ENCODE data around the gene PSMB5. TPM values are rescaled to one million over a fixed set of nuclear protein-coding genes. Genes with fewer than 3 reads are reported as not detected.

PSMB5 gene
- total RNA-seq, 6 experiments from 2014 or later: 51.2 to 93.5 (median 59.1) TPM

GRCh38 chr14:23000860-23001259 is 33.8 kb downstream of the PSMB5 start:
- intact Hi-C loops (cut with DNase I): no loop called here
- no peak overlapping the region for H3K4me3 ChIP-seq
- TF ChIP-seq POLR2A (IDR thresholded peaks at IDR 0.05) (no peak), CTCF (IDR thresholded peaks at IDR 0.05) (no peak)

GRCh38 chr14:22998329-22999012 is 36.2 kb downstream of the PSMB5 start:
- H3K27ac ChIP-seq: no peak overlapping the region
- no peak overlapping the region for H3K4me3 ChIP-seq
- intact Hi-C loops (cut with DNase I): no loop called here
- no peak for DNase-seq
- H3K9me3 ChIP-seq: no peaks in the 10 kb centered on the region
- 65% methylated on average over 4 of the region's 16 CpGs for WGBS (ENCODE audit: insufficient coverage, low coverage, low lambda C conversion rate, missing lambda C conversion rate)
- no peaks in the 10 kb centered on the region for H3K27me3 ChIP-seq
- no peaks in the 10 kb centered on the region for H3K36me3 ChIP-seq
- H3K4me1 ChIP-seq: no peaks in the 10 kb centered on the region
- TF ChIP-seq POLR2A (IDR thresholded peaks at IDR 0.05) (no peak), CTCF (IDR thresholded peaks at IDR 0.05) (no peak)
- no peak for ATAC-seq

More at GRCh38 chr14:23000860-23001259, 33.8 kb downstream of the PSMB5 start:
- peaks cover 0 to under 1% (median 0%) of the 10 kb centered on the region in 4 donors for H3K4me1 ChIP-seq
- H3K9me3 ChIP-seq: no peaks in the 10 kb centered on the region
- DNase-seq (no peak), ATAC-seq (no peak)
- H3K36me3 ChIP-seq: no peaks in the 10 kb centered on the region
- no peak overlapping the region for H3K27ac ChIP-seq
- 81% methylated on average over 2 of the region's 2 CpGs for WGBS (ENCODE audit: insufficient coverage, low coverage, low lambda C conversion rate, missing lambda C conversion rate)
- no peaks in the 10 kb centered on the region for H3K27me3 ChIP-seq

GRCh38 chr14:22997676-22998323 is 36.9 kb downstream of the PSMB5 start:
- DNase-seq: no peak
- intact Hi-C loops (cut with DNase I): no loop called here
- Histone ChIP-seq H3K27ac (no peak overlapping the region), H3K27me3 (no peaks in the 10 kb centered on the region), H3K4me1 (no peaks in the 10 kb centered on the region), H3K9me3 (no peaks in the 10 kb centered on the region), H3K4me3 (no peak overlapping the region), H3K36me3 (no peaks in the 10 kb centered on the region)
- TF ChIP-seq CTCF (IDR thresholded peaks at IDR 0.05): no peak
- no peak for TF ChIP-seq POLR2A (IDR thresholded peaks at IDR 0.05)
- WGBS (ENCODE audit: insufficient coverage, low coverage, low lambda C conversion rate, missing lambda C conversion rate): 47% methylated on average over 8 of the region's 9 CpGs
- no peak for ATAC-seq

GRCh38 chr14:22996768-22997654 is 37.7 kb downstream of the PSMB5 start:
- 67% methylated on average over 7 of the region's 11 CpGs for WGBS (ENCODE audit: insufficient coverage, low coverage, low lambda C conversion rate, missing lambda C conversion rate)
- no peaks in the 10 kb centered on the region for H3K9me3 ChIP-seq
- no peak overlapping the region for H3K4me3 ChIP-seq
- intact Hi-C loops (cut with DNase I): no loop called here
- H3K27me3 ChIP-seq: no peaks in the 10 kb centered on the region
- no peaks in the 10 kb centered on the region for H3K4me1 ChIP-seq
- H3K27ac ChIP-seq: no peak overlapping the region
- no peak for DNase-seq
- no peaks in the 10 kb centered on the region for H3K36me3 ChIP-seq
- no peak for ATAC-seq
- no peak for TF ChIP-seq CTCF (IDR thresholded peaks at IDR 0.05)
- no peak for TF ChIP-seq POLR2A (IDR thresholded peaks at IDR 0.05)

Data from right lobe of liver (tissue), 6 donors.